ENCODE measurements around the gene ZNF814. TPM values are rescaled to one million over a fixed set of nuclear protein-coding genes. Genes with fewer than 3 reads are reported as not detected.

The ZNF814 gene
- total RNA-seq, 1 donor from 2014 or later = 56.2 TPM

- TF ChIP-seq CTCF (IDR thresholded peaks at IDR 0.05; ENCODE audit: unreplicated experiment) = no peak
- Mint-ChIP-seq H3K27me3 (ENCODE audit: low read depth) (no peaks in the 10 kb centered on the region), H3K9me3 (no peaks in the 10 kb centered on the region), H3K36me3 (peaks cover 21% of the 10 kb centered on the region), H3K27ac (no peak overlapping the region), H3K4me1 (peaks cover 50% of the 10 kb centered on the region), H3K4me3 (no peak overlapping the region)
- no peak for DNase-seq (ENCODE audit: low spot score in 2 of 2, unreplicated experiment in 2 of 2)
Measured at GRCh38 chr19:57807541-57807940, 81.3 kb downstream of the ZNF814 start.

- TF ChIP-seq CTCF (IDR thresholded peaks at IDR 0.05; ENCODE audit: unreplicated experiment) = no peak
- DNase-seq (ENCODE audit: low spot score in 2 of 2, unreplicated experiment in 2 of 2) = peak in 1 of 2 experiments; percentile 62
- Mint-ChIP-seq H3K27me3 (ENCODE audit: low read depth) (no peaks in the 10 kb centered on the region), H3K9me3 (no peaks in the 10 kb centered on the region), H3K27ac (peak overlapping the region; percentile 96), H3K4me3 (peak overlapping the region; percentile 78), H3K36me3 (peaks cover 17% of the 10 kb centered on the region), H3K4me1 (peaks cover 53% of the 10 kb centered on the region)
Measured at GRCh38 chr19:57803594-57804325, 85.1 kb downstream of the ZNF814 start.

GRCh38 chr19:57803265-57803593 is 85.6 kb downstream of the ZNF814 start:
- Mint-ChIP-seq H3K36me3 (peaks cover 15% of the 10 kb centered on the region), H3K27me3 (ENCODE audit: low read depth) (no peaks in the 10 kb centered on the region), H3K9me3 (no peaks in the 10 kb centered on the region), H3K27ac (peak overlapping the region; percentile 96), H3K4me3 (peak overlapping the region; percentile 78), H3K4me1 (peaks cover 53% of the 10 kb centered on the region)
- no peak for TF ChIP-seq CTCF (IDR thresholded peaks at IDR 0.05; ENCODE audit: unreplicated experiment)
- DNase-seq (ENCODE audit: low spot score in 2 of 2, unreplicated experiment in 2 of 2) = no peak

- Mint-ChIP-seq H3K27ac (peak overlapping the region; percentile 83), H3K27me3 (ENCODE audit: low read depth) (no peaks in the 10 kb centered on the region), H3K4me3 (no peak overlapping the region), H3K9me3 (no peaks in the 10 kb centered on the region), H3K36me3 (peaks cover 10% of the 10 kb centered on the region), H3K4me1 (peaks cover 53% of the 10 kb centered on the region)
- TF ChIP-seq CTCF (IDR thresholded peaks at IDR 0.05; ENCODE audit: unreplicated experiment) = no peak
- DNase-seq (ENCODE audit: low spot score in 2 of 2, unreplicated experiment in 2 of 2) = no peak
Measured at GRCh38 chr19:57802269-57802668, 86.6 kb downstream of the ZNF814 start.

GRCh38 chr19:57800696-57801095 is 88.1 kb downstream of the ZNF814 start:
- Mint-ChIP-seq H3K36me3 (peaks cover 9% of the 10 kb centered on the region), H3K4me3 (no peak overlapping the region), H3K27me3 (ENCODE audit: low read depth) (no peaks in the 10 kb centered on the region), H3K9me3 (no peaks in the 10 kb centered on the region), H3K27ac (peak overlapping the region; percentile 86), H3K4me1 (peaks cover 52% of the 10 kb centered on the region)
- TF ChIP-seq CTCF (IDR thresholded peaks at IDR 0.05; ENCODE audit: unreplicated experiment) = no peak
- DNase-seq (ENCODE audit: low spot score in 2 of 2, unreplicated experiment in 2 of 2) = no peak

Other genes starting within 250 kb of the ZNF814 start
- not detected in 3 replicates for gene ZSCAN4, start 220.1 kb downstream of the ZNF814 start, total RNA-seq
- gene ZNF551, start 207.1 kb downstream of the ZNF814 start, total RNA-seq = 14.5 to 19.0 TPM (median 14.6 TPM) in 3 replicates
- 42.4 to 43.0 TPM (median 42.7 TPM) in 3 replicates for gene ZNF154, start 179.8 kb downstream of the ZNF814 start, total RNA-seq
- gene ZNF671, start 161.4 kb downstream of the ZNF814 start, total RNA-seq = 8.5 to 9.3 TPM (median 9.3 TPM) in 3 replicates
- gene ZNF776, start 142.2 kb downstream of the ZNF814 start, total RNA-seq = 29.1 to 30.4 TPM (median 29.7 TPM) in 3 replicates
- 29.7 to 33.7 TPM (median 31.3 TPM) in 3 replicates for gene ZNF586, start 119.4 kb downstream of the ZNF814 start, total RNA-seq
- gene ZNF552, start 74.1 kb downstream of the ZNF814 start, total RNA-seq = 15.5 to 19.2 TPM (median 16.8 TPM) in 3 replicates
- 28.2 to 32.0 TPM (median 29.8 TPM) in 3 replicates for gene ZNF587B, start 58.7 kb downstream of the ZNF814 start, total RNA-seq
- 72.9 to 77.4 TPM (median 75.9 TPM) in 3 replicates for gene ZNF587, start 39.2 kb downstream of the ZNF814 start, total RNA-seq
- 25.1 to 26.8 TPM (median 25.9 TPM) in 3 replicates for gene ZNF417, start 27.6 kb upstream of the ZNF814 start, total RNA-seq
- 19.5 to 24.5 TPM (median 21.0 TPM) in 3 replicates for gene ZNF418, start 46.4 kb upstream of the ZNF814 start, total RNA-seq
- gene ZNF256, start 58.7 kb upstream of the ZNF814 start, total RNA-seq = 13.2 to 14.5 TPM (median 14.2 TPM) in 3 replicates
- gene C19orf18, start 85.5 kb upstream of the ZNF814 start, total RNA-seq = 2.7 to 4.1 TPM (median 3.3 TPM) in 3 replicates
- gene ZNF606, start 113.8 kb upstream of the ZNF814 start, total RNA-seq = 41.8 to 46.2 TPM (median 45.4 TPM) in 3 replicates
- gene ZSCAN1, start 145.0 kb upstream of the ZNF814 start, total RNA-seq = 1.7 to 3.5 TPM (median 2.9 TPM) in 3 replicates
- 11.6 to 12.5 TPM (median 12.3 TPM) in 3 replicates for gene ZNF135, start 170.2 kb upstream of the ZNF814 start, total RNA-seq
- gene ZSCAN18, start 209.2 kb upstream of the ZNF814 start, total RNA-seq = 85.9 to 91.9 TPM (median 91.0 TPM) in 3 replicates

Data from mesothelial cell of epicardium (in vitro differentiated cells).